Thymus (tissue), 14 donors: ENCODE data around the gene ATP9A. TPM values are rescaled to one million over a fixed set of nuclear protein-coding genes. Genes with fewer than 3 reads are reported as not detected.
A peak's percentile ranks its signal among the peaks of the same experiment; 100 is the strongest.
"Not testable (repeated sequence)": the region's sequence is repeated elsewhere in the genome, so short reads cannot be mapped to it uniquely, and the experiment has no call there.

Experiments used
- DNase-seq, 9 donors: peaks; one replicate each; pipeline ENCODE4 v3.0.0-alpha.2; 2013; ENCODE audit warnings: low spot score in 9 of 9, low read depth in 6 of 9, missing footprints in 1 of 9
- H3K27ac ChIP-seq, 2 donors: one replicate each; pipeline ENCODE4 v1.5.1; 2013; ENCODE audit warnings: control low read depth in 1 of 2, low read depth in 1 of 2, low read length in 1 of 2, mild to moderate bottlenecking in 1 of 2, moderate library complexity in 1 of 2
- H3K27me3 ChIP-seq, 2 donors: one replicate each; pipeline ENCODE4 v1.5.1; 2013; ENCODE audit warnings: low read length in 1 of 2; ENCODE audit not compliant: control insufficient read depth in 2 of 2, insufficient read depth in 1 of 2
- H3K36me3 ChIP-seq, 2 donors: one replicate each; pipeline ENCODE4 v1.5.1; 2013; ENCODE audit warnings: low read length in 1 of 2, mild to moderate bottlenecking in 1 of 2, moderate library complexity in 1 of 2; ENCODE audit not compliant: control insufficient read depth in 2 of 2, insufficient read depth in 2 of 2
- H3K4me1 ChIP-seq, 2 donors: one replicate each; pipeline ENCODE4 v1.5.1; 2013; ENCODE audit warnings: low read length in 2 of 2; ENCODE audit not compliant: control insufficient read depth in 2 of 2, insufficient read depth in 2 of 2
- H3K4me3 ChIP-seq, 2 donors: one replicate each; pipeline ENCODE4 v1.5.1; 2013; ENCODE audit warnings: low read length in 2 of 2, control low read depth in 1 of 2, mild to moderate bottlenecking in 1 of 2
- H3K9me3 ChIP-seq, 2 donors: one replicate each; pipeline ENCODE4 v1.5.1; 2013; ENCODE audit warnings: low read length in 1 of 2, mild to moderate bottlenecking in 1 of 2; ENCODE audit not compliant: control insufficient read depth in 2 of 2, insufficient read depth in 1 of 2
- WGBS: extraction: QIAGEN DNeasy Blood & Tissue Kit; methylation state at CpG from one replicate; pipeline ENCODE4 v1.1.7; 2013; 5-methylcytosine and 5-hydroxymethylcytosine counted together
- long read RNA-seq, 10 donors: transcript quantifications; one replicate each; lab custom pipeline, GENCODE V29; 2026
- polyA plus RNA-seq: library from polyadenylated mRNA; stranded (reverse); fragments of 200-250 nt; gene quantifications from one replicate; pipeline ENCODE4 v1.2.3, GENCODE V29; 2013
- total RNA-seq: library from RNA; stranded (reverse); fragments of 120-200 nt; gene quantifications from one replicate; pipeline ENCODE4 v1.2.4, GENCODE V29; 2013
- donor health status: healthy.

The ATP9A gene, protein sequence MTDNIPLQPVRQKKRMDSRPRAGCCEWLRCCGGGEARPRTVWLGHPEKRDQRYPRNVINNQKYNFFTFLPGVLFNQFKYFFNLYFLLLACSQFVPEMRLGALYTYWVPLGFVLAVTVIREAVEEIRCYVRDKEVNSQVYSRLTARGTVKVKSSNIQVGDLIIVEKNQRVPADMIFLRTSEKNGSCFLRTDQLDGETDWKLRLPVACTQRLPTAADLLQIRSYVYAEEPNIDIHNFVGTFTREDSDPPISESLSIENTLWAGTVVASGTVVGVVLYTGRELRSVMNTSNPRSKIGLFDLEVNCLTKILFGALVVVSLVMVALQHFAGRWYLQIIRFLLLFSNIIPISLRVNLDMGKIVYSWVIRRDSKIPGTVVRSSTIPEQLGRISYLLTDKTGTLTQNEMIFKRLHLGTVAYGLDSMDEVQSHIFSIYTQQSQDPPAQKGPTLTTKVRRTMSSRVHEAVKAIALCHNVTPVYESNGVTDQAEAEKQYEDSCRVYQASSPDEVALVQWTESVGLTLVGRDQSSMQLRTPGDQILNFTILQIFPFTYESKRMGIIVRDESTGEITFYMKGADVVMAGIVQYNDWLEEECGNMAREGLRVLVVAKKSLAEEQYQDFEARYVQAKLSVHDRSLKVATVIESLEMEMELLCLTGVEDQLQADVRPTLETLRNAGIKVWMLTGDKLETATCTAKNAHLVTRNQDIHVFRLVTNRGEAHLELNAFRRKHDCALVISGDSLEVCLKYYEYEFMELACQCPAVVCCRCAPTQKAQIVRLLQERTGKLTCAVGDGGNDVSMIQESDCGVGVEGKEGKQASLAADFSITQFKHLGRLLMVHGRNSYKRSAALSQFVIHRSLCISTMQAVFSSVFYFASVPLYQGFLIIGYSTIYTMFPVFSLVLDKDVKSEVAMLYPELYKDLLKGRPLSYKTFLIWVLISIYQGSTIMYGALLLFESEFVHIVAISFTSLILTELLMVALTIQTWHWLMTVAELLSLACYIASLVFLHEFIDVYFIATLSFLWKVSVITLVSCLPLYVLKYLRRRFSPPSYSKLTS
- 6.7 TPM for total RNA-seq
- polyA plus RNA-seq = 4.7 TPM
- long read RNA-seq, donor 1 = 0 reads
- long read RNA-seq, donor 2, full-length matches to known transcripts = 1 of 1 reads
- long read RNA-seq, donor 2, partial matches to known transcripts = 0 of 1 reads
- long read RNA-seq, donor 2, other reads (novel, unspliced or antisense) = 0 of 1 reads
- long read RNA-seq, donor 3, full-length matches to known transcripts = 1 of 1 reads
- long read RNA-seq, donor 3, partial matches to known transcripts = 0 of 1 reads
- long read RNA-seq, donor 3, other reads (novel, unspliced or antisense) = 0 of 1 reads
- long read RNA-seq, donor 4, full-length matches to known transcripts = 1 of 1 reads
- long read RNA-seq, donor 4, partial matches to known transcripts = 0 of 1 reads
- long read RNA-seq, donor 4, other reads (novel, unspliced or antisense) = 0 of 1 reads
- long read RNA-seq, donor 5 = 0 reads
- long read RNA-seq, donor 6 = 0 reads
- long read RNA-seq, donor 7 = 0 reads
- long read RNA-seq, donor 8 = 0 reads
- long read RNA-seq, donor 9 = 0 reads
- long read RNA-seq, donor 10 = 0 reads

DNA sequence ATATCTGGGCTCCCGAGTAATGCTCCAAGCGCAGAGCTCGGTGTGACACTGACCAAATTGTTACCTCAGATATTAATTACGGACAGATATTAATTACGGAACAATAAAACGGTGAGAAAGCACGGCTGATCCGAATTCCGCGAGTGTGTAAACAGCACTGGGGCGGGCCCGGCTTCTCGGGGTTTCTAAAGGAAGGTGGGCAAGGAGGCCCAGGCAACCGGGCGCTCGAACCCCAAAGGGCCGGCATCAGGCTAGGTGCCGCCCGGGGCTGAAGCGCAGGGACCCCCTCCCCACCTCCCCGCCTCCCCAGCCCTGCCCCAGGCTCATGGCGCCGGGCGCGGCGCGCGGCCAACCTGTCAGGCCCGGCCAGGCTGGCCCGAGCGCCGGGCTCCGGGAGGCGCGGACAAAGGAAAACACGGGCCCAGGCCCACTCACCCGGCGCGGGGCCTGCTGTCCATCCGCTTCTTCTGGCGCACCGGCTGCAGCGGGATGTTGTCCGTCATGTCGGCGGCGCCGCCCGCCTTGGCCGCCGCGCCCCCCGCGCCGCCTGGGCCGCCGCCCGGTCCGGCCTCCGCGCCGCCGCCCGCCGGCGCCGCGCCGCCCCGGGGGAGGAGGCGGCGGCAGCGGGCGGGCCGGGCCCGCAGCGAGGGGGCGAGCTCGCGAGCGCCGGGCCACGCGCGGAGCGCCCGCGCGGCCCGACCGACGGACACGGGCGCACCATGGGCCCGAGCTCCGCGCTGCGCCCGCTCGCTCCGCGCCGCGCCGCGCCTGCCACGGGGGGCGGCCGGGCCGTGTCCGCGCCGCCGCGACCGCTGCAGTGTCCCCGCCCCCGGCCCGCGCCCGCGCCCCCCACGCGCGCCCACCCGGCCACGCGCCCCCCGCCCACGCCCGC, at the start of gene ATP9A:
Gene ATP9A (minus strand): TSS at position 524 of the 892 bp plus-strand sequence. CDS start 21 bp downstream, at position 503.
- H3K27ac ChIP-seq = peak within 1 kb of the TSS in 1 of 2 donors; percentile 42
- no peak for DNase-seq
- H3K4me3 ChIP-seq = peak within 1 kb of the TSS; percentile 34 to 44
- H3K9me3 ChIP-seq = no peaks in the 10 kb centered on the region
- H3K36me3 ChIP-seq = no peaks in the 10 kb centered on the region
- peaks cover 0 to 3% of the 10 kb centered on the region in 2 donors for H3K4me1 ChIP-seq
- peaks cover 29 to 42% of the 10 kb centered on the region in 2 donors for H3K27me3 ChIP-seq
- WGBS = 2% methylated on average over 131 of the region's 131 CpGs

DNA sequence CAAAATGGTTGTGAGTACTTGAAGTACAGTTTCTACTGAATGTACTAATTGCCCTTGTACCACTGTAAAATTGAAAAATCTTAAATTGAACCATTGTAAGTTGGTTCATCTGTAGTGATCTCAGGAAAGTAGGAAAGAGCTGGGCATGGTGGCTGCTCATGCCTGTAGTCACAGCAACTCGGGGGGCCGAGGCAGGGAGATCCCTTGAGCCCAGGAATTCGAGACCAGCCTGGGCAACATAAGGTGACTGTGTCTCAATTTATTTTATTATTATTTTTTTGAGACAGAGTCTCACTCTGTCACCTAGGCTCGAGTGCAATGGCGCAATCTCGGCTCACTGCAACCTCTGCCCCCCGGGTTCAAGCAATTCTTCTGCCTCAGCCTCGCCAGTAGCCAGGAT, 48.7 kb upstream of the ATP9A start:
- WGBS = 92% methylated on average over 8 of the region's 8 CpGs
- not testable (repeated sequence) for H3K36me3 ChIP-seq, H3K4me1 ChIP-seq, DNase-seq, H3K4me3 ChIP-seq, H3K27ac ChIP-seq, H3K9me3 ChIP-seq, H3K27me3 ChIP-seq

DNA sequence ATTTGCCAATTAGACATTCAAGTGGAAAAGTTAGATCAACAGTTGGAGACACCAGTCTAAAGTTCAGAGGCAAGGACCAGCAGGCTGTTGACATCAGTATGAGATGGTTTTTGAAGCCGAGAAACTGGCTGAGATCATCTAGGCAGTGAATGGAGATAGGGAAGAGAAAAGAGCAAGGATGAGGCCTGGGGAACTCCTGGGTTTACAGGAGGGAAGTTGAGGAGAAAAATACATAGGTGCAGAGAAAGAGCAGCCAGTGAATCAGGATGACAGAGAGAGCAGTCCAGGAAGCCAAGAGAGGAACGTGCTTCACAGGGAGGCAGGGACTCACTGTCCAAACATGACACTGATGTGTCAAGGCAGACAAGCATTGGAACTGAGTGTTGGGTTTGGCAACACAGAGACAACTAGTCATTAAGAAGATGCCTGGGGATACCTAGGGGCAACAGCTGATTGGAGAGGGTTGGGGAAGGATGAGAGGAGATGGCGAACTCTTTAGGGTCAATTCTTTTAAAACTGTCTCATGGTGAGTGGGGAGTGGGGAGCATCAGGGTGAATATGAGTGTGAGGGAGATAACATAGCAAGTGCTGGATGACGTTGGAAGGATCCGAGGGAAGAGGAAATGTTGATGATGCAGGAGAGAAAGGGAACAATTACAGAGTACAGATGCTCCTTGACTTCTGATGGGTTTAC, 47.3 kb upstream of the ATP9A start:
- Histone ChIP-seq H3K36me3 (no peaks in the 10 kb centered on the region), H3K9me3 (no peaks in the 10 kb centered on the region), H3K4me3 (no peak overlapping the region), H3K27ac (no peak overlapping the region), H3K4me1 (no peaks in the 10 kb centered on the region), H3K27me3 (no peaks in the 10 kb centered on the region)
- 86% methylated on average over 5 of the region's 5 CpGs for WGBS
- DNase-seq = no peak

DNA sequence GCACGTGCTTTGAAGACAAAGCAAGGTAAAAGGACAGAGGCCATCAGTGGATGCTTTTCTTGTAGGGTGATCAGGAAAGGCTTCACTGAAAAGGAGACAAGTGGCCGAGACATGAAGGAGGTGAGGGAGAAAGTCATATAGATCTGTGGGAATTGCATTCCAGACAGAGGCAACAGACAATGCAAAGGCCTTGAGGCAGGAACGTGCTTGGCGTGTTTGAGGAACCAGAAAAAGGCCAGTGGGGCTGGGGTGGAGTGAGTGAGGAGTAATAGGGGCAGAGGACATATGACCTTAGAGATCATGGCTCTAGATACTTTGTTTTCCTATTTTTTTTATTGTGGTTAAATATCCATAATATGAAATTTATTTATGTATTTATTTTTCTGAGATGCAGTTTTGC, 44.7 kb upstream of the ATP9A start:
- Histone ChIP-seq H3K36me3 (no peaks in the 10 kb centered on the region), H3K27ac (no peak overlapping the region), H3K27me3 (no peaks in the 10 kb centered on the region), H3K9me3 (no peaks in the 10 kb centered on the region), H3K4me1 (no peaks in the 10 kb centered on the region), H3K4me3 (no peak overlapping the region)
- 93% methylated on average over 4 of the region's 4 CpGs for WGBS
- DNase-seq = no peak

DNA sequence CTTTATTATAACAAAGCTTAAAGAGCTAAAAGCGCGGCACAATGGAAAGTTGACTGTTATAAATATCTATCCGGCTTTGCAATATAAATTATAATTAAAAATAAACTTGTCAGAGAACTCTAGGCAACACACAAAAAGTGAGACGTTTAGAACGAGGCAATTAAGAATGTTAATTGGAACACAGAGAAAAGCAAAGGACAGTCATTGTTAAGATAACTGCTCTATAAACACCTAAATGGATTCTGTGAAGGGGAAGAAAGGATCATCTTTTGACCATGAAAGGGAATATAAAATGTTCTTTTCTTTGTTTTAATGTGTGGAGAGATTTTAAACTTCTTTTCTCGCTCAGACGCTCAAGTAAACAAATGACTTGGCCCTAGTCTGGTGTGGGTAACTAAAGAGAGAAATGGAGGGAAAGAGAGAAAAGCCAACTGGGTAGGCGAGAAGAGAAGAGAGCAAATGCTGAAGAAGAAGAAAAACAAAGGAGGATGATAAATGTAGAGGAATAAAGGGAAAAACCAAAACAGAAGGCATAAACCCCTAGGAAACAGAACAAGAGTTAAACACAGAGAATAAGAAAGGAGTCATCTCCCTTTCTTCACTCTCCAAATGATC, 43.4 kb upstream of the ATP9A start:
- H3K9me3 ChIP-seq = no peaks in the 10 kb centered on the region
- no peak overlapping the region for H3K27ac ChIP-seq
- no peak overlapping the region for H3K4me3 ChIP-seq
- no peaks in the 10 kb centered on the region for H3K36me3 ChIP-seq
- no peaks in the 10 kb centered on the region for H3K4me1 ChIP-seq
- no peak for DNase-seq
- H3K27me3 ChIP-seq = no peaks in the 10 kb centered on the region
- WGBS = 94% methylated on average over 8 of the region's 8 CpGs

DNA sequence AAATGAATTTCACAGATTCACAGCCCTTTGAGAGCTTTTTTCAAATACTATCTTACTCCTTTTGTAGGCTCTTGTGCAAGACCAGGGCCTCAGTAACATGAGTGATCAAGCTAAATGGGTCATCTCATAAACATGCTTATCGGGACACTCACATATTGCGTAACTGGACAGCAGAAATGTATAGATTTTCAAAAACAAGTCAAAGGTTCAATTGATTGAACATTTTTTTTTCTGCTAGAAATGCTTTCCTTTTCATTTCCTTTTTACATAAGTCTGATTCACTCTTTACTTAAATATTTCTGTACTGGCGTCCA, 42.8 kb upstream of the ATP9A start:
- Histone ChIP-seq H3K4me3 (no peak overlapping the region), H3K27ac (no peak overlapping the region), H3K9me3 (no peaks in the 10 kb centered on the region), H3K4me1 (no peaks in the 10 kb centered on the region), H3K27me3 (no peaks in the 10 kb centered on the region), H3K36me3 (no peaks in the 10 kb centered on the region)
- no peak for DNase-seq
- 95% methylated on average over 3 of the region's 3 CpGs for WGBS

DNA sequence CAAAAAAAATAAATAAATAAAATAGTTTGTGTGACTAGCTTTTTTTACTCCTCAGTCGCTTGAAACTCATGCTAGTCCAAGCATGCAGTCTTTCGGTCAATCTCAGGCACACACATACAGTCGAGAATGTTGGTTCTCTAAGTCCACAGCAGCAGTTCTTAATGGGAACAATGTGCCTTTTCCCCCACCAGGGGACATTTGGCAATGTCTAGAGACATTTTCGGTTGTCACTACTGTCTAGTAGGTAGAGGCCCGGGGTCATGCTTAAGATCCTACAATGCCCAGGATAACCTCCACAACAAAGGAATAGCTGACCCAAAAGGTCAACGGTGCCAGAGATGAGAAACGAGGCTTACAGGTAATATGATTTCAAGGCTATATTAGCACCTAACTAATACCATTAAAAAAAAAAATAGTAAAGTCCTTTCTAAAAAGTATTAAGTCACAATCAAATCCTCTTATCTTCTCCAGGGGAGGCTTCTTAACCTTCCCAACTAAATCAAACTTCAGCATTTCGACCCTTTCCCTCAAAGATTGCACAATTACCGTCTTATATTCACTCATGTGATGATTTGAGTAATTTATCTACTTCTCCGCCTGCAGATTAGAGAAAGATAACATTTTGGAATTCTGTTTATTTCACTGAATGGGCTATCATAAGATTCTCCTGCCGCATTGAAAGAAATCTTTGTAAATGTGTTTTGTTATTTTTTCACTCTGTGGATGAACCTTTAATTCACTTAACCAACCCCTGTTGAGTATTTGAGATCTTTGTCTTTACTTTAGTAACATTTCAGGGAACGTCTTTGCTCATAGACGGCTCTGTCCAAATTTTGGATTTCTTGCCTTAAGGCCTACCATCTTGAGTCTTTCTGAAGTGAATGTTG, 42.2 kb upstream of the ATP9A start:
- H3K4me3 ChIP-seq = no peak overlapping the region
- no peaks in the 10 kb centered on the region for H3K27me3 ChIP-seq
- no peaks in the 10 kb centered on the region for H3K9me3 ChIP-seq
- DNase-seq = no peak
- no peaks in the 10 kb centered on the region for H3K36me3 ChIP-seq
- H3K4me1 ChIP-seq = no peaks in the 10 kb centered on the region
- H3K27ac ChIP-seq = no peak overlapping the region
- 96% methylated on average over 13 of the region's 13 CpGs for WGBS
